ENCODE results near the gene GSG1.
A peak's percentile ranks its signal among the peaks of the same experiment; 100 is the strongest.
"Not testable (repeated sequence)": the region's sequence is repeated elsewhere in the genome, so short reads cannot be mapped to it uniquely, and the experiment has no call there.

The GSG1 gene

DNA sequence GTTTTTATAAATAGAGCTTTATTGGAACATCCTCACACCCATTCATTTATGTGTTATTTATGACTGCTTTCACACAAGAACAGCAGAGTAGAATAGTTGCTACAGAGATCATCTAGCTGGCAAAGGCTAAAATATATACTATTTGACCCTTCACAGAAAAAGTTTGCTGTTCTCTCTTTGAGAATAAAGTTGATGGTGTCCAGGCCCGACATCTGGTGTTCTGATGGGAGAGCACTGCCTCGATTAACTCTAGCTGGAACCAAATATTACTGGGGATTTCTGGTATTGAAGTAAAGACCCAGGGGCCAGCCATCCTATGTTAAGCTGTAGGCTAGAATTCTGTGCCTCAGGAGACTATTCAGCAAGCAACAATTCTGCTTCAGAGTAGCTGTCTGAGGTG lies 37.5 kb downstream of the GSG1 start:
- no peak for DNase-seq (ENCODE audit: low read depth in 2 of 3, low spot score in 1 of 3)

GRCh38 chr12:13062669-13063068 lies 40.8 kb downstream of the GSG1 start:
- DNase-seq (ENCODE audit: low read depth in 2 of 3, low spot score in 1 of 3), result no peak

DNA sequence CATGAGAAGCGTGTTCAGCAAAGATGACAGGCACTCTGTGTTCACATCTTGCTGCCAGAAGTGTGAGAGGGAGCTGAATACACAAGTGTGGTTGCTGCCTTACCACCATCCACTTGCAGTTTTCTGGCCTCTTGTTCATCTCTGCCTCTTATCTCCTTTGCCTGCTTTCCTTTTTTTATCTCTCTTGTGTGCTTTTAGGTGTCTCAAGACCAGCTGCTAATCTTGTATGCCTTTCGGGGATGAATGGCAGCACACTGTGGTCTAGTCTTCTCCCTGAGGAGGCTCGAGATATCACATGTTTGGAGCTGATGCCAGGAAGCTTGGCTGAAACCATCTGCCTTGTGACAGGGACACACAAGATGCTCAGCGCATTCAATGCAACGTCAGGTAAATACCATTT lies 42.1 kb downstream of the GSG1 start:
- DNase-seq (ENCODE audit: low read depth in 2 of 3, low spot score in 1 of 3), result no peak

- DNase-seq (ENCODE audit: low read depth in 2 of 3, low spot score in 1 of 3), result no peak
Measured at GRCh38 chr12:13060581-13060980, 42.9 kb downstream of the GSG1 start.

GRCh38 chr12:13053617-13054016 lies 49.9 kb downstream of the GSG1 start:
- not testable (repeated sequence) for DNase-seq (ENCODE audit: low read depth in 2 of 3, low spot score in 1 of 3)

GRCh38 chr12:13052421-13052820 lies 51.0 kb downstream of the GSG1 start:
- no peak for DNase-seq (ENCODE audit: low read depth in 2 of 3, low spot score in 1 of 3)

GRCh38 chr12:13049816-13050215 lies 53.7 kb downstream of the GSG1 start:
- DNase-seq (ENCODE audit: low read depth in 2 of 3, low spot score in 1 of 3), result no peak

- DNase-seq (ENCODE audit: low read depth in 2 of 3, low spot score in 1 of 3), result no peak
Measured at GRCh38 chr12:13046964-13047363, 56.5 kb downstream of the GSG1 start.

- DNase-seq (ENCODE audit: low read depth in 2 of 3, low spot score in 1 of 3), result no peak
Measured at GRCh38 chr12:13045816-13046215, 57.7 kb downstream of the GSG1 start.

GRCh38 chr12:13044906-13045299 lies 58.6 kb downstream of the GSG1 start:
- no peak for DNase-seq (ENCODE audit: low read depth in 2 of 3, low spot score in 1 of 3)

- peak; percentile 48 to 69 (median 61) for DNase-seq (ENCODE audit: low read depth in 2 of 3, low spot score in 1 of 3)
Measured at GRCh38 chr12:13044002-13044905, 59.2 kb downstream of the GSG1 start, which contains the start of gene FAM234B. Gene FAM234B, plus strand, starts transcription at chr12:13044381. Its CDS starts 23 bp downstream, at chr12:13044404.

GRCh38 chr12:13042666-13043230 lies 60.7 kb downstream of the GSG1 start:
- no peak for DNase-seq (ENCODE audit: low read depth in 2 of 3, low spot score in 1 of 3)

DNA sequence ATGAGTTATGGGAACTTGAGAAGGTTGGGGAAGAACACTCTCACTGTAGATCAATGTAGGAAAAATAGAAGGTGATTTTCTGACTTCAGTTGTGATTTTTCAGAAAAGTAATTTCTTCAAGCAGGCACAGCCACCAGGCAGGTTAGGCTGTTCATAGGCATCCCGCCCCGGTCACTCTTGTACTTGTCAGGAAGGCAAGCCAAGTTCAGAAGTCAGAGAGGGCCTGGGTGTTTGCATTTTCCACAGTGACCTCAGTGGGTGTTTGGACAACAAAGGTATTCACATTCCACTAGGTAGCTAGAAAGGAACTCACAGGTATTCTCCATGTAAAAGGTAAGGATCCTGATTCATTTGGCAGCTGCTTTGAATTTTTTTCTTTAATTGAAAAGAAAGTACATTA lies 62.2 kb downstream of the GSG1 start:
- DNase-seq (ENCODE audit: low read depth in 2 of 3, low spot score in 1 of 3), result no peak

DNA sequence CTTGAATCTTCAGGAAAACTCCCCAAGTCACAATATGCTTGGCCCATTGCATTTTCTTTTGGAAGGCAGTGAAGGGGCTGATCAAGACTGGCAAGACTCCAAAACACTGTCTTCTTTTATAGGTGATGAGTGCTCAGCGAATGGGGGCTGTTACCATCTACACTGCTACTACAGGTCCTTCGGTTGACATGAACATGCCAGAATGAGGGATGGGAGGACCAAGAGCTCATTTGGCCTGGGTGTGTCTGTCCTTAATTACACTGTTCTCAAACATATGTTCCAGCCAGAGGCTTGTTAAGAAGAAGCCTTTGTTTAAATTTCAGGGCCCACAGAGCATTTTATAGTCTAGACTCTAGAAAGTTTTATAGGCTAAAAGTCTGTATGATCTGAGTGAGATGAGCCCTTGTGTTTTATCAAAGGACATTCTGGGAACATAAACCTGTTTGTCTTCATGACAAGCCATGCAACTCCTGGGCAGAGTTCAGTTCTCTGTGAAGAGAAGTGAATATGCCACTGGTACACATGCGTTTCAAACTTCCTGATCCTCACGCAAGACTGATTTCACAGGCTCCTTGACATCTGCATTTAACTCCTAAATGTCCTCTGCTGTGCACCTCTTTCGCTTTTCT lies 64.0 kb downstream of the GSG1 start:
- no peak for DNase-seq (ENCODE audit: low read depth in 2 of 3, low spot score in 1 of 3)

DNA sequence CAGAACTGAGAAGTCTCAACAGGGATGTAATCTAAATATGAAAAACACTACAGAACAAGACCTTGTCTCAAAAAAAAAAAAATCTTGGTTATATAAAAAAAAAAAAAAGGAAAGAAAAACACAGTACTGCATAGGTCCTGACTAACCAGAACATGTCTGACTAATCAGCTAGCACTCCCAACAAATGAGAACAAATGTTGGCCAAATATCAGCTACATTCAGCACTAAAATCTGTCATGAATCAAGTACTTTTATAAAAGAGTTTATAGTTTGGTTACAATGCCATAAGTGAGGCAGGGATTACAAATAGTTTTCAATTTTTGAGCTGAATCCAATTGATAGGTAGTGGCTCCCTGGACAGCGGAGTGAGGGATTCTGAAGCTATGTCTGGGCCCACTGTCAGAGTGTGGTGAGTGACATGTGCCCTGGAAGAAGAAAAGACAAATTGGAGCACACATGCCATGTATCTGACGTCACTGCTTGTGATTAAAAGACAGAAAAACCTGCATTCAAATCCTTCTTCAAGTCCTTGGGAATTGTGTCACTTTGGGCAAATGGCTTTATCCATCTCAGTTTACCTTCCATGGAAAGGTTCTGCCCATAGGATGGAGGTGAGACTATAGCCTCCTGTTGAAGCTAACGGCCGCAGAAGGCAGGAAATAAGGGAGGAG lies 64.8 kb downstream of the GSG1 start:
- DNase-seq (ENCODE audit: low read depth in 2 of 3, low spot score in 1 of 3), result no peak

DNA sequence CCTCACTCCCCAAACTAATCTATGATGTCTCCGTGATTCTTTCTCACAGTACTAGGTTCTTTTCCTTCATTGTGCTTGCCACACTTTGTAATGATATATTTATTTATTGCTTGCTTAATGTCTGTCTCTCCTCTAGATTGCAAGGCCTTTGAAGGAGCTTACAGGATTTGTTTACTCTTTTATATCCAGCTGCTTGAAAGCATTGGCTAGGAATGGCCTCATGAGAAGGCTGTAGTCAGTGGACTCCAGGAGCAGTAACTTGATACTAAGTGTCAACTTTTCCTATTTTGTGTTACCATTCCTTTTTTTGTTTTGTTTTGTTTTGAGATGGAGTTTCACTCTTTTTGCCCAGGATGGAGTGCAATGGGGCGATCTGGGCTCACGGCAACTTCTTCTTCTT lies 66.6 kb downstream of the GSG1 start:
- DNase-seq (ENCODE audit: low read depth in 2 of 3, low spot score in 1 of 3), result no peak

GRCh38 chr12:13035335-13035734 lies 68.1 kb downstream of the GSG1 start:
- DNase-seq (ENCODE audit: low read depth in 2 of 3, low spot score in 1 of 3), result not testable (repeated sequence)

Data from stimulated activated CD4-positive, alpha-beta T cell treated with anti-CD3 and anti-CD28 coated beads, Interleukin-12 subunit alpha, Interleukin-12 subunit beta, amount 100 ng/mL, for 48 hours (primary cell).